Heart left ventricle (tissue), 13 donors: ENCODE measurements around the gene ETV5.

Experiments
- POLR2A ChIP-seq, 2 donors: fragments of 450-650 bp; IDR thresholded peaks; one replicate each; pipeline ENCODE4 v1.6.1; 2017; ENCODE audit warnings: antibody characterized with exemption in 2 of 2, mild to moderate bottlenecking in 2 of 2, moderate library complexity in 2 of 2
- TF ChIP-seq, protein P1 (sequence below), 12 donors: fragments of 200-600 bp; sonication (generic) in 4 of 12; IDR thresholded peaks; one replicate each; pipeline versions ENCODE4 v1.5.0 to v1.8.0; 2018 to 2022; ENCODE audit warnings: antibody characterized with exemption in 12 of 12, mild to moderate bottlenecking in 5 of 12
- donor health status: ischemic (EF 13 %, LVEDD 7.1; RV severe dilation, severe dysfunction).
- donor health status: DM: no; HTN: yes; CAD: no.
- donor health status: DM: no; HTN: no; CAD: no.
- donor health status: ischemic (EF 25% LVEDD 6.9; RV normal size, moderate dysfunction).
- donor health status: ischemic (EF 25% LVEDD 5.7; RV mildly dilated, moderate dysfunction).
- donor health status: ischemic (EF 35%, LVEDD 5.7; RV mildly dilated, moderate dysfunction).
- donor health status: nonischemic (EF 11% LVEDD 7.7; RV severe dilation, severe dysfunction).
- donor health status: DM: yes; HTN: yes; CAD: no.
- donor health status: PGD.
- donor health status: ischemic (EF 29% LVEDD 5.4; RV normal size, mild dysfunction).
- donor health status: nonischemic (EF 23%, LVEDD 6.1; RV moderate dilation, normal function).

GRCh38 chr3:186125118-186125517 is 16.2 kb upstream of the ETV5 start:
- TF ChIP-seq POLR2A (IDR thresholded peaks at IDR 0.05), result no peak
- TF ChIP-seq, protein P1, sequence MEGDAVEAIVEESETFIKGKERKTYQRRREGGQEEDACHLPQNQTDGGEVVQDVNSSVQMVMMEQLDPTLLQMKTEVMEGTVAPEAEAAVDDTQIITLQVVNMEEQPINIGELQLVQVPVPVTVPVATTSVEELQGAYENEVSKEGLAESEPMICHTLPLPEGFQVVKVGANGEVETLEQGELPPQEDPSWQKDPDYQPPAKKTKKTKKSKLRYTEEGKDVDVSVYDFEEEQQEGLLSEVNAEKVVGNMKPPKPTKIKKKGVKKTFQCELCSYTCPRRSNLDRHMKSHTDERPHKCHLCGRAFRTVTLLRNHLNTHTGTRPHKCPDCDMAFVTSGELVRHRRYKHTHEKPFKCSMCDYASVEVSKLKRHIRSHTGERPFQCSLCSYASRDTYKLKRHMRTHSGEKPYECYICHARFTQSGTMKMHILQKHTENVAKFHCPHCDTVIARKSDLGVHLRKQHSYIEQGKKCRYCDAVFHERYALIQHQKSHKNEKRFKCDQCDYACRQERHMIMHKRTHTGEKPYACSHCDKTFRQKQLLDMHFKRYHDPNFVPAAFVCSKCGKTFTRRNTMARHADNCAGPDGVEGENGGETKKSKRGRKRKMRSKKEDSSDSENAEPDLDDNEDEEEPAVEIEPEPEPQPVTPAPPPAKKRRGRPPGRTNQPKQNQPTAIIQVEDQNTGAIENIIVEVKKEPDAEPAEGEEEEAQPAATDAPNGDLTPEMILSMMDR (IDR thresholded peaks at IDR 0.05), result no peak
